ENCODE data around the gene RAF1. TPM values are rescaled to one million over a fixed set of nuclear protein-coding genes. Genes with fewer than 3 reads are reported as not detected.
"Not testable (repeated sequence)": the region's sequence is repeated elsewhere in the genome, so short reads cannot be mapped to it uniquely, and the experiment has no call there.

The RAF1 gene
- total RNA-seq, 1 donor, result 111 TPM

DNA sequence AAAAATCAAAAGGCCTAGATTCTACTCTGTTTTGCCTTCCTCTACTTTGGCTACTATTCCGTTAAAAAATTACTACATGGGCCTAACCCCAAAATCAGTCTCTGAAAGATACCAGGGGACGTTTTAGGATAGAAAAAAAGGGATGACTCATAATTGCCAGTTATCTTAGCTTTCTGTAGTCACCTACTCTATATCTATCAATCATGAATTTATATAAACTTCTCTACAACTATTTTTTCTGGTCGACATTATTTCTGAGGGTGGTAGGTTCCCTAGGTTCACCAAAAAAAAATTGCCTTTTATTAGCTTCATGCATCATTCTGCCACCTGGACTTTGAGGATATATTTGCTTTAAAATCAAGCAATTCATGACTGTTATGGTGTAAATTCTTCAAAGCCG, 36.5 kb downstream of the RAF1 start:
- DNase-seq (ENCODE audit: low read depth), result no peak
- no peak overlapping the region for H3K4me3 ChIP-seq (ENCODE audit: low read depth, low read length)
- TF ChIP-seq, protein P1, sequence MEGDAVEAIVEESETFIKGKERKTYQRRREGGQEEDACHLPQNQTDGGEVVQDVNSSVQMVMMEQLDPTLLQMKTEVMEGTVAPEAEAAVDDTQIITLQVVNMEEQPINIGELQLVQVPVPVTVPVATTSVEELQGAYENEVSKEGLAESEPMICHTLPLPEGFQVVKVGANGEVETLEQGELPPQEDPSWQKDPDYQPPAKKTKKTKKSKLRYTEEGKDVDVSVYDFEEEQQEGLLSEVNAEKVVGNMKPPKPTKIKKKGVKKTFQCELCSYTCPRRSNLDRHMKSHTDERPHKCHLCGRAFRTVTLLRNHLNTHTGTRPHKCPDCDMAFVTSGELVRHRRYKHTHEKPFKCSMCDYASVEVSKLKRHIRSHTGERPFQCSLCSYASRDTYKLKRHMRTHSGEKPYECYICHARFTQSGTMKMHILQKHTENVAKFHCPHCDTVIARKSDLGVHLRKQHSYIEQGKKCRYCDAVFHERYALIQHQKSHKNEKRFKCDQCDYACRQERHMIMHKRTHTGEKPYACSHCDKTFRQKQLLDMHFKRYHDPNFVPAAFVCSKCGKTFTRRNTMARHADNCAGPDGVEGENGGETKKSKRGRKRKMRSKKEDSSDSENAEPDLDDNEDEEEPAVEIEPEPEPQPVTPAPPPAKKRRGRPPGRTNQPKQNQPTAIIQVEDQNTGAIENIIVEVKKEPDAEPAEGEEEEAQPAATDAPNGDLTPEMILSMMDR (IDR thresholded peaks at IDR 0.05; ENCODE audit: insufficient read depth, low read depth, low read length), result no peak

DNA sequence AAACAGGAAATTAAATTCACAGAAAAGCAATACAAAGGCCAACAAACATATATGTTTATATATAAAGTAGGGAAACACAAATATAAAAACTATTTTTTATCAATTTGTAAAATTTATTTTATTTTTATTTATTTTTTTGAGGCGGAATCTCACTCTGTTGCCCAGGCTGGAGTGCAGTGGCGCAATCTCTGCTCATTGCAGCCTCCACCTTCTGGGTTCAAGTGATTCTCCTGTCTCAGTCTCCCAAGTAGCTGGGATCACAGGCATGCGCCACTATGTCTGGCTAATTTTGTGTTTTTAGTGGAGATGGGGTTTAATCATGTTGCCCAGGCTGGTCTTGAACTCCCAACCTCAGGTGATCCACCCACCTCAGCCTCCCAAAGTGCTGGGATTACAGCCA, 39.0 kb downstream of the RAF1 start:
- not testable (repeated sequence) for DNase-seq (ENCODE audit: low read depth); H3K4me3 ChIP-seq (ENCODE audit: low read depth, low read length)

DNA sequence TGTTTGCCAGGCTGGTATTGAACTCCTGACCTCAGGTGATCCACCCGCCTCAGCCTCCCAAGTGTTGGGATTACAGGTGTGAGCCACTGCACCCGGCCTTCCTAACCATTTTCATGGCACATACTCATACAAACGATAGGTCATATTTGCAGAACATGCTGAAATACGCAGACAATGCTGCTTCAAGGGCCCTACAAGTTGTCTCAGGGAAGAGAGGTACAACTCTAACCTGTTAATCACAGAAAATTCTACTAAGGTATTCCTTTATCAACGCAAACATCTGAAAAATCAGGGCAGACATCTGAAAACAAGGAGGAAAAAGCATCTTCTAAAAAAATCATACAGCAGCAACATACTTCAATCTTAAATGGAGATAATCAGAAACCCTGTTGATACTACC, 39.9 kb downstream of the RAF1 start:
- no peak for DNase-seq (ENCODE audit: low read depth)
- no peak overlapping the region for H3K4me3 ChIP-seq (ENCODE audit: low read depth, low read length)
- TF ChIP-seq, protein P1 (IDR thresholded peaks at IDR 0.05; ENCODE audit: insufficient read depth, low read depth, low read length), result no peak

DNA sequence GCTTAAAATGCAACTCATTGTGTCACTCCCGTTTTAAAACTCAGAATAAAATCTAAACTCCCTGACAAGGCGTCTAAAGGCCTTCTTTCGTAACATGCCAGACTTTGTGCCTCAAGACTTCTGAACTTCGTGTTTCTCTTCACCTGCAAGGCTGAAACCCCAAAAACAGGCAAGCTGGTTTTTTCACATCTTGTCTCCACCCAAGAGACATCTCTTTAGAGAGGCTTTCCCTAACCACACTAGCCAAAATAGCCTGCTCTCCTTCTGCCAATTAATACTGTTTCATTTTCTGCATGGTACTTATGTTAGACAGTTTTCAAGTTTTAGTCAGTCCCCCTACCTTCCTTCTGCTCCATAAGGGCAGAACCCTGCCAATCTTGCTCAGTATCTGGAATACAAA, 41.6 kb downstream of the RAF1 start:
- H3K4me3 ChIP-seq (ENCODE audit: low read depth, low read length), result no peak overlapping the region
- DNase-seq (ENCODE audit: low read depth), result no peak
- TF ChIP-seq, protein P1 (IDR thresholded peaks at IDR 0.05; ENCODE audit: insufficient read depth, low read depth, low read length), result no peak

DNA sequence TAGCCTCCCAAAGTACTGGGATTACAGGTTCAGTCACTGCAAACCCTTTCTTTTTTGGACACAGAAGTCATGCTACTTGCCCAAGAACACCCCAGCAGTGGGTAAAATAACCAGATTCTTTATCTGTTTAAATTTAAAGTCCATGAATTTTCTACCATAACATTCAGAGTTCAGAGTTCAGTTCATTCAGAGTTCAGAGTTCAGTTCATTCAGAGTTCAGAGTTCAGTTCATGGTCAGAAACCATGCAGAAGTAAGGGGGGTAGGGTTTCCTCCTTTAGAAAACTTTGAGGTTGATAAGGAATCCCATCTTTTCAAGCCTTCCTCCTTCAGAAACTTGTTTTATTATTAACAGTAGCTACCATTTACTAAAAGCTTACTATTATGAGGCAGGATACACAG, 43.2 kb downstream of the RAF1 start:
- no peak for DNase-seq (ENCODE audit: low read depth)
- H3K4me3 ChIP-seq (ENCODE audit: low read depth, low read length), result no peak overlapping the region
- TF ChIP-seq, protein P1 (IDR thresholded peaks at IDR 0.05; ENCODE audit: insufficient read depth, low read depth, low read length), result no peak

DNA sequence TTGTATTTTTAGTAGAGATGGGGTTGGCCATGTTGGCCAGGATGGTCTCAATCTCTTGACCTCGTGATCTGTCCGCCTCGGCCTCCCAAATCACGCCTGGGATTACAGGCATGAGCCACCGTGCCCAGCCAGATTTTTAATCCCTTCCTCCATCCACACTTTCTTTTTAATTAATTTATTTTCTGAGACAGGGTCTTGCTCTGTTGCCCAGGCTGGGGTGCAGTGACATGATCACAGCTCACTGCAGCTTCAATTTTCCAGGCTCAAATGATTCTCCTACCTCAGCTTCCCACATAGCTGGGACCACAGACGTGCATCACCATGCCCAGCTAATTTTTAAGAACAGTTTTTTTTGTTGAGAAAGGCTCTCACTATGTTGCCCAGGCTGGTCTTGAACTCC, 43.6 kb downstream of the RAF1 start:
- TF ChIP-seq, protein P1 (IDR thresholded peaks at IDR 0.05; ENCODE audit: insufficient read depth, low read depth, low read length), result no peak

DNA sequence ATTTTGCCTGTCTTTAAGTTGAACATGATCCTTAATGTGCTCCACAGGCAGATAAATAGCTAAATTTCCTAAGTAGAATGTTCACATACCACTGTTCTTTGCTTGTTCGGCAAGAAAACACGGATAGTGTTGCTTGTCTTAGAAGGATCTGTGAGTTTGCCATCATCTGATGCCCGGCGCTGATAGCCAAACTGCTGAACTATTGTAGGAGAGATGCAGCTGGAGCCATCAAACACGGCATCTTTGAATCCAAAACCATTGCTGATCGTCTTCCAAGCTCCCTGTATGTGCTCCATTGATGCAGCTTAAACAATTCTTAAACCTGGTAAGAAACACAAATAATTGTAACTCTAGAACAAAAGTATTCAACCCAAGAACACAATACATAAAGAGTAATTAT, 45.5 kb downstream of the RAF1 start:
- TF ChIP-seq, protein P1 (IDR thresholded peaks at IDR 0.05; ENCODE audit: insufficient read depth, low read depth, low read length), result no peak
- DNase-seq (ENCODE audit: low read depth), result no peak
- no peak overlapping the region for H3K4me3 ChIP-seq (ENCODE audit: low read depth, low read length)

More for the DNA sequence above, 43.6 kb downstream of the RAF1 start:
- H3K4me3 ChIP-seq (ENCODE audit: low read depth, low read length), result no peak overlapping the region
- no peak for DNase-seq (ENCODE audit: low read depth)
